ENCODE results near the gene SRRM3. TPM values are rescaled to one million over a fixed set of nuclear protein-coding genes. Genes with fewer than 3 reads are reported as not detected.
"Not testable (repeated sequence)": the region's sequence is repeated elsewhere in the genome, so short reads cannot be mapped to it uniquely, and the experiment has no call there.

SRRM3 gene
- polyA plus RNA-seq, 5 donors, result 0.40 to 0.82 (median 0.60) TPM

DNA sequence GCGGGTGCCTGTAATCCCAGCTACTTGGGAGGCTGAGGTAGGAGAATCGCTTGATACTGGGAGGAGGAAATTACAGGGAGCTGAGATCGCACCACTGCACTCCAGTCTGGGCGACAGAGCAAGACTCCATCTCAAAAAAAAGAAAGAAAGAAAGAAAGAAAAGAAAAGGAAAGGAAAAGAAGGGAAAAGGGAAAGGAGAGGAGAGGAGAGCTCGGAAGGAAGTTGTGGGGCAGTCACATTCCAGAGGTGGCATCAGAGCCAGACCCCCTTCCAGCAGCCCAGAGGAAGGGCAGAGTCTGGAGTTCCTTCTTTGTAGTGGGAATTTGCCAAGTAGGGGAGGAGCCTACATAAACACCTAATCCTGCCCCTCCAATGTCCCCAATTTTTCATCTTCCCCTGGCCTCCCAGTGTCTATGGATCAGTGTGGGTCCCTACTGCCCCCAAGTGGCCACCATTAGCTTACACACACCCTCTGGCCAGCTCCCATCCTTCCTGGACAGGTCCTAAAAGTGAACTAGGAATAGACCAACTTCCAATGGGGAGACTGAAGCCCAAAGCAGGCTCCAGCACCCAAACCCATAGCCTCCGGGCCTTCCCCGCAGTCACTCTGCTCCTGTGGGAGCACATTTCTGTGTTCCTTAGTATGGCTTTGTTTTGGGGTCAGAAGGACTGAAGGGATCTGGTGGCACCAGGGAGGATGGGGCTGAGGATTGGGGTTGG is 61.1 kb downstream of the SRRM3 start:
- DNase-seq, result no peak

DNA sequence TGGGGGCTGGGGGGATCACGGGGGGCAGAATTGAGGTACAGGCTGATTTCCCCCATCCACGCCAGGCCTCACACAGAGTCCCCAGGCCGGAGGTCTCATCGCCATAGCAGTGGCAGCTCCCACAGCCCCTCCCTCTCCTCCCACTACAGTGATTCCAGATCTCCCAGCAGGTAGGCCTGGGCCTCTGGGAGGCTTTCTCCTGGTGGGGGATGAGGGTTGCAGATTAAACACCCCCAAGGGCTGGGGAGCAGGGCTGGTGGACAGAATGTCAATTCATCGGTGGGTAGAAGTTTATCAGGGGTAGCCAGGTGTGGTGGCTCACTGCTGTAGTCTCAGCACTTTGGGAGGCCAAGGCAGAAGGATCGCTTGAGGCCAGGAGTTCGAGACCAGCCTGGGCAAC is 63.6 kb downstream of the SRRM3 start:
- no peak for DNase-seq

DNA sequence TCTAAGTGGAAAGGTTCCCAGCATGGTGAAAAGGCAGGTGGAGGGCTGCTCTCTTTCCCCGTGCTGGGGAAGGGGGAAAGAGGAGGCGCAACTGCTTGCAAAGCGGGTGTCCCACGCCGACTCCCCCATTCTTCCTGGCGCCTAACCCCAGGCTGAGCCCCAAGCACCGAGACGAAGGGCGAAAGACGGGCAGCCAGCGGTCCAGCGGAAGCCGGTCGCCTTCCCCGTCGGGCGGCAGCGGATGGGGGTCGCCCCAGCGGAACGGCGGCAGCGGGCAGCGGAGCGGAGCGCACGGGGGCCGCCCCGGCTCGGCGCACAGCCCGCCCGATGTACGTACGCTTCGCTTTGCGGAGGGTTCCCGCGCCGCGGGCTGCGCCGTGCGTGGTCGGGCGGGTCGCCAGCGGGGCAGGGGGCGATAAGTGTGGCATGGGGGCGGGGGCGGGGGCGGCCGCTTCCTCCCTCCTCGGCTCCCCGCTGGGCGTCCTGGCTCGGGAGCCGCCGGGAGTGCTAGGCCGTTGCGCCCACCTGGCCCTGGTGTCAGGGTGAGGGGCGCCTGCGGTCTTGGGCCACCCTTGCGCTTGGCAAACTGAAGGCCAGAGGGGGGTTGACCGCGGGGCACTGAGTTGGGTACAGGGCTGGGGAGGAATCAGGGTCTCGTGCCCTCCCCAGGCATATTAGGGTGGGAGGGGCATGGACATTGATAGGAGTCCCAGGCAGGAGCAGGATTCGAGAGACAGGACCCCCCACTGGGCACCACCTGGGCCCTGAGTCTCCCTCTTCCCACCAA is 65.6 kb downstream of the SRRM3 start:
- no peak for DNase-seq

DNA sequence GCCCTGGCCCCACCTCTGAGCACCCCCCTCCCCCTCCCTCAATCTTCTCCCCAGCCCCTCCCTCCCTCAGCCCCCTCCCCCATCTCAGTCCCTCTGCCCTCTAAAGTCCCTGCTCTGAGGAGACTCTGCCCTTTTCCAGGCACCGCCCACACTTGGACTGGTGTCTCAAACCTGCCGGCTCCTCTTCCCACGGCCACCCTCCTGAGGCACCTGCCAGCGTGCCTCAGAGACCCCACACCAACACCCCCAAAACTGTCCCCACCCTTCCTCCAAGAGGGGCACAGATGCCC is 66.1 kb downstream of the SRRM3 start:
- DNase-seq, result no peak

DNA sequence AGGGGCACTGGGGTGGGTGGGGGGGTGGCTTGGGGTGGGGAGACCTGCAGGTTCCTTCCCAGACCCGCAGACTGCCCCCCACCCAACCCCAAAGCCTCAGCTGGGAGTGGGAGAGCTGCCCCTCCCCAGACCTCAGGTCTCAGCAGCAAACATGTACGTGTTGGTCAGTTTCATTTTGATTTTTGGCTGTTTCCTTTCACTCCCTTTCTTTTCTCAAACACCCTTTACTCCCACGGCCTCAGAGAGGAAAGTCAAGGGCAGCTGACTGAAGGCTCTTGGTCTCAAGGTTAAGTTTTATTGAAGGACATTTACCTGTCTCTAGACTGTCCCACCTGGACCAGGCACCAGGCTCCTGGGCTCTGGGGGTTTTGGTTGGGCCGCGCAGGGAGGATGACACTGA is 66.7 kb downstream of the SRRM3 start:
- no peak for DNase-seq

DNA sequence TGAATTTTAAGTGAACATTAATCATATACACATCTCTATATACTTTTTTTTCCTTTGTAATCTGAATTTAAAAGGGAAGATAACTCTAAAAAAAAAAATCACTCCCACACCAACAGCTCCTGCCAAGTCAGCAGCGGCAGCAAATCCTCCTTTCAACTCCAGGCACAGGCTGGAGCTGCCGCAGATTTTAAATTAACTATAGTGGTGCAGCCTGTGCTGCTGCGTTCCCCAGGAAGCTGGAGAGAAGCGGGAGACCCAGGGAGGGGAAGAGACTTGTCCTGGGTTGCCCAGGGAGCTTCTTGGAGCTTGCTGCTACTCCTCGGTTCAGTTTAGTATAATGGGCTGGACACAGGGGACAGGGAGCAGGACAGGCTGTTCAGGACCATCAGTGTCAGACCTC is 68.2 kb downstream of the SRRM3 start:
- DNase-seq, result no peak

DNA sequence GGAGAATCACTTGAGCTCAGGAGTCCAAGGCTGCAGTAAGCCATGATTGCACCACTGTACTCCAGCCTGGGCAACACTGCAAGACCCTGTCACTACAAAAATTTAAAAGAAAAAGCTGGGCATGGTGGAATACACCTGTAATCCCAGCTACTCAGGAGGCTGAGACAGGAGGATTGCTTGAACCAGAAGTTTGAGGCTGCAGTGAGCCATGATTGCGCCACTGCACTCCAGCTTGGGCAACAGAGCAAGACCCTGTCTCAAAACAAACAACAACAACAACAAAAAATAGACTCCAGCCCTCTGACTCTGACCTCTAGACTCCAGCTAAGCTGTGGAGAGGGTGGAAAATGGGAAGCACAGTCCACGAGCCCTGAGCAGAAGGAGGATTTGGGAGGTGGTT is 69.7 kb downstream of the SRRM3 start:
- not testable (repeated sequence) for DNase-seq

DNA sequence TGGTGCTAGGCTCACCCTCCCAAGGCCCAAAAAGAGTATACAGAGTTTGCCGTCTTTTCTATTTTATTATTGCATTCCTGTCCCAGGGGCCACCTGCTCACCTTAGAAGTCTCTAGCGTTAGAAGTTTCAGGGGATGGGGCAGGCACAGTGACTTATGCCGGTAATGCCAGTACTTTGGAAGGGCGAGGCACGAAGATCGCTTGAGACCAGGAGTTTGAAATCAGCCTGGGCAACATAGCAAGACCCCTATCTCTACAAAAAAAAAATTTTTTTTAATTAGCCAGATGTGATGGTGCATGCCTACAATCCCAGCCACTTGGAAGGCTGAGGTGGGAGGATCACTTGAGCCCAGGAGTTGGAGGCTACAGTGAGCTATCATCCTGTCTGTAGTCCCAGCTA is 70.4 kb downstream of the SRRM3 start:
- DNase-seq, result no peak

DNA sequence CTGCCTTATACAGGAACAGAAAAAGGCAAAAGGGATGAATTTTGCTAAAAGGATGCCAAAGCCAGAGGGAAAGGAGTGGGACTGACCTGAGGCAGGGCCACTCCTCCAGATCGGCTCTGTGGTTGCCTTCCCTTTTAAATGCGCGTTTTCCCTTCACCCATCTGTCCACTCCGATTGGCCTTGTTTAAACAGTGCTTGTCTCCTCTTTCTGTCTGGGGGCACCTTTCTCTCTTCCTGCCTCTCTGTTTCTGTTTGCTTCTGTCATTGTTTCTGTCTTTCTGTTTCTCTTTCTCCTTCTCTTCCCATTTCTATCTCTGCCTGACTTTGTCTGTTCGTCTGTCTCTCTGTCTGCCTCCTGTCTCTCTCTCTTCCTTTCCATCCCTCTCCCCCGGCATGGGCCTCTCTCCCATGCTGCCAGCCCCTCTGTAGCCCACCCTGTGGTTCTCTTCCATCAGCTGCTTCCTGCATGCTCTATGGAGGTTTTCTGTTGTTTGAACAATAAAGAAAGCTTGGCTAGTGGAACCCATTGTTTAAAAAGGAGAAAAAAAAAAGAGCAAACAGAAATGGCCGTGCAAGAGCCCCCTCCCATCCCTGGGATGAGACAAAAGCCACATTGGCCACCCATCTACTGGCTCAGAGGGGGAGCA is 71.3 kb downstream of the SRRM3 start:
- no peak for DNase-seq

DNA sequence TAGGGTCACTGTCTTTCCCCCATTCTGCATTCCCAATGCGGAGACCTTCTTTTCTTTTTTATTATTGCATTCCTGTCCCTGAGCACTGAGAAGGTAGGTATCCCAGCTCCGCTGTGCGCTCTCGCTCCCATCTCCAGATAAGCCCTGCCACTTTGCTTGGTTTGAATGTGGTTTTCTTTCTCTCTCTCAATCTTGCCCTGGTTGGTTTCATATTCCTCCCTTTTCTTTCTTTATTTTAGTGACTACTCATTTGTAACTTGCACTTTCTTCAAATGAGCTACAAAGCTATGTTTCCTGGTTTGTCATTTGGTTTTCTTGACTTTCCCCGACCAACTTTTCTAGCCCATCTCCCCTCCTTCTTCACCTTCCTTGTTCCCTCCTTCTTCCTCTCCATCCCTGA is 71.8 kb downstream of the SRRM3 start:
- DNase-seq, result no peak

DNA sequence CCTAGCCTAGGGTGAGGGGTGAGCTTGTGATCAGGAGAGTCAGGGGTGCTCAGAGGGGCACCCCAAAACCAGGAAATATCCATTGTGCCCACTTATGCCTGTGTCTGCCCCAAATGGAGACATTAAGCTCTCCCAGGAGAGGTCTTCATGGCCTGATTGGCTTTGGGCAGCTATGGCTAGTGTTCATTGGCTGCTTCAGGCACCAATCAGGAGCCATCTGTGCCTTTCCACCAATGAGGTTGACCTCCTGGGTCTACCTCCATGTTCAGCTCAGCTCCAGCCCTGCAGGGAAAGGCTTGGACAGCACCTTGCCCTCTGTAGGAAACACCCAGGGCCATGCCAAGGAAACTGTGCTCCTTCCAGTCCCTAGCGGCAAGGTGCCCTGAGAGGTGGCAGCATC is 76.8 kb downstream of the SRRM3 start:
- no peak for DNase-seq

DNA sequence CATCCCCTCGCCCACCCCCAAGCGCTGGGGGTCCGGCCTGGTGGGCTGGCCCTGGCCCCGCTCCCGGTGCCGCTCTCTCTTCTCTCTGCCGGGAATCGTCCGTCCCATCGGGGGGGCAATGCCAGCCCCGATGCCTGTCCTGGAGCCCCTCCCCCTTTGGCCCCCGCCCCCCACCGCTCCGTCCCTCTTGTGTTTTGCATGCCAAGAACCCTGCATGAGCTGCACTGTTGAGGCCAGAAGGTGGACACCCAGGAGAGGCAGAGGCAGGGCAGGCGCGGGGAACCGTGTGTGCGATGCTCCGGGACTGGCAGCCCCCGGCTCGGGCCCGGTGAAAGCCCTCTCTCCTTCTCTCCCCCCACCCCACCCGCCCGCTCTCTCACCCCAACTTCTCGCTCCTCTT is 78.7 kb downstream of the SRRM3 start:
- no peak for DNase-seq

DNA sequence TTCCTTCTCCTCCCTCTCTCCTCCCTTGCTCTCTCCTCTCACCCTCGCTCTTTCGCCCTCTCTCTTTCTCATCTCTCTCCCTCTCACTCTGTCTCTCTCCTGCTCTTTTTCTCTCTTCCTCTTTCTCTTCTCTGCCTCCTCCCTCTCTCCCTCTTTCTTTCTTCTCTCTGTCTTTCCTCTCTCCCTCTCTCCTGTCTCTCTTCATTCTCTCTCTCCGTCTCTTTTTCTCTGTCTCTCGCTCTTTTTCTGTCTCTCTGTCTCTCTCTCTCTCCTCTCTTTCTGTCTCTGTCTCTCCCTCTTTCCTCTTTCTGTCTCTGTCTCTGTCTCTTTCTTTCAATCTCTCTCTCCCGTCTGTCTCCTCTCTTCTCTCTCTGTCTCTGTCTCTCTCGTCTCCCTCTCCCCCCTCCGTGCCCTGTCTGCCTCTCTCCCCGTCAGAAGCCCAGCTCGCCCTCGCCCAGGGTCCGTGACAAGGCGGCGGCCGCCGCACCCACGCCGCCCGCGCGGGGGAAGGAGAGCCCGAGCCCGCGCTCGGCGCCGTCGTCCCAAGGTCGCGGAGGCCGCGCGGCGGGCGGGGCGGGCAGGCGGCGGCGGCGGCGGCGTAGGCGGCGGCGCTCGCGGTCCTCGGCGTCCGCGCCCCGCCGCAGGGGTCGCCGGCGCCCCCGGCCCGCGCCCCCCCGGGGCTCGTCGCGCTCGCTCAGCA is 79.5 kb downstream of the SRRM3 start:
- no peak for DNase-seq

DNA sequence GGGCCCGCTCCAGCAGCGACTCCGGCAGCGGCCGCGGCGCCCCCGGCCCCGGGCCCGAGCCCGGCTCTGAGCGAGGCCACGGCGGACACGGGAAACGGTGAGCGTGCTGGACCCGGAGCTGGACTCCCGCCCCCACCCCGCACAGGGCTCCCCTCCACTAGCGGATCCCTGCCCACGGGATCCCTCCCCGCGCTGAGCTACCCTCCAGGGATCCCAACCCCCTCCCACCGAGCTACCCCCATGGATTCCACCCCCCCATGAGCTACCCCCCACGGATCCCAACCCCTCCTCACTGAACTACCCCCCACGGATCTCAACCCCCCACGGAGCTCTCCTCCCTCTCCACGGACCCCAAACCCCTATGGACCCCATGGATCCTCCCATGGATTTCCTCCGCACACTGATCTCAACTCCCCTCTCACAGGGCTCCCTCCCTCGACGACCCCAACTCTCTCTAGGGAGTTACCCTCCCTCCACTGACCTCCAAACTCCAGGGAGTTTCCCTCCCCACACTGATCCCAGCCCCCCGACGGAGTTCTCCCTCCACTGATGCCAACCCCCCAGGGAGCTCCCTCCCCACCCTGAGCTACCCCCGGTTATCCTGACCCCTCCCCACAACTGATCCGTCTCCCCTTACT is 80.1 kb downstream of the SRRM3 start:
- DNase-seq, result no peak

DNA sequence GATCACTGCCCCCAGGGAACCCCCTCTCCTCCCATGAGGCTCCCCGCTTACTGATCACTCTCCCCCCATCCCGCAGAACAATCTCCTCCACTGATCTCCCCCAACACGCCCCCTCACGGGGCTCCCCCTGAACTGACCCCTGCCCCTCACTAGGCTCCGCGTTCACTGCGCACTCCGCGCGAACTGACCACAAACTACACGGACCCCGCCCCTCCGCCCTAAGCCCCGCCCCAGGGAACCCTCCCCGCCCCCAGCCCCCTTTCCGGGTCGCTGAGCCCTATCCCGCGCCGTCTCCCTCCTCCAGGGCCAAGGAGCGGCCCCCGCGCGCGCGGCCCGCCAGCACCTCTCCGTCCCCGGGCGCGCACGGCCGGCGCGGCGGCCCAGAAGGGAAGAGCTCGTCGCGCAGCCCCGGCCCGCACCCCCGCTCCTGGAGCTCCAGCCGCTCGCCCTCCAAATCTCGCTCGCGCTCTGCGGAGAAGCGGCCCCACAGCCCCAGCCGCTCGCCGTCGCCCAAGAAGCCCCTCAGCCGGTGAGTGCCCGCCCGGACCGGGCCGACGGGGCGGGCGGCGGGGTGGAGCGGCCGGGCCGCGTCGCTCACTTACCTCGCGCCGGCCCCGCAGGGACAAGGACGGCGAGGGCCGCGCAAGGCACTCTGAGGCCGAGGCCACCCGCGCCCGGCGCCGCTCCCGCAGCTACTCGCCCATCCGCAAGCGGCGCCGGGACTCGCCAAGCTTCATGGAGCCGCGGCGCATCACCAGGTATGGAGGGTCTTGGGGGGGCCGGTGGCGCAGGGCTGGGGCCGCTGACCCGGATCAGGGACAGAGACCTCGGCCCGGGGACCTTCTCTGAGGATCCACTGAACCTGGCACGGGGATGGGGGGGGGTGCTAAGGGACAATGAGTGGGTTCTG is 80.9 kb downstream of the SRRM3 start:
- DNase-seq, result no peak

DNA sequence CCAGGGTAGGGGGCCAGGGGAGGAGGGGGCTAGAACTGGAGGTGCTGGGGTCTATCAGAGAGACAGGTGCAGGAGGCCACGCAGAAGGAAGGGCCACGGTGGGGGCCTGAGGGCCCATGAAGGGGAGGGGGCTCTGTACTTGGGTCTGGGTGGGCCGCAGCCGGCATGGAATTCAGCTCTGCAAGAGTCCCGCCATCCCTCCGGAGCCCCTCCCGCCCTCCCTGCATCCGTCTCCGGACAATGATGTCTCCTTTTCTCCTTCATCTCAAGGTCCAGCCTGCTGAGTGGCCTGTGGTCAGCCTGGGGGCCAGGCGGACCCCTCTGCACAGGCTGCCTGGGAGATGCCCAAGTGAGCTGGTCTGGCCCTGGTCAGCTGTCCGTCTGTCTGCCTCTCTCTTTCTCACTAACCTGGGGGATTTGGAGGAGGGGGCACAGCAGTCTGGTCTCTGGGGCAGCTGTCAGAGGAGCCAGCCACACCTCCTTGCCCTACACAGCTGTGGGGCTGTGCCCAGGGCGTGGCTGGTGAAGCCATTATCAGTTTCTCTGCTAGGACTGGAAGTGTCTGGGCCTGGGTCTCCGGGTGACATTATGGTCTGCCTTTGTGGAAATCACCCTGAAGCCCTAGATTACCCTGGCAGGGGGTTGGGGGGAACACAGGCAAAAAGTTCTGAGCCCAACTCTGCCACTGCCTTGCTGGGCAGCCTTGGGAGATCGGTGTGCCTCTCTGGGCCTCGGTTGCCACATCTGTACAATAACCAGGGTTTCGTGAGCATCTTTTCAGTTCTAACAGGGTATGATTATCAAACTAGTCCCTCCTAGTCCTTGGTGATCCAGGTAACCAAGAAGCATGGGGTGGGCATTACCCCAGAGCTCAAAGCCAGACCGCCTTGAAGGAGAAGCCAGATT is 81.8 kb downstream of the SRRM3 start:
- no peak for DNase-seq

DNA sequence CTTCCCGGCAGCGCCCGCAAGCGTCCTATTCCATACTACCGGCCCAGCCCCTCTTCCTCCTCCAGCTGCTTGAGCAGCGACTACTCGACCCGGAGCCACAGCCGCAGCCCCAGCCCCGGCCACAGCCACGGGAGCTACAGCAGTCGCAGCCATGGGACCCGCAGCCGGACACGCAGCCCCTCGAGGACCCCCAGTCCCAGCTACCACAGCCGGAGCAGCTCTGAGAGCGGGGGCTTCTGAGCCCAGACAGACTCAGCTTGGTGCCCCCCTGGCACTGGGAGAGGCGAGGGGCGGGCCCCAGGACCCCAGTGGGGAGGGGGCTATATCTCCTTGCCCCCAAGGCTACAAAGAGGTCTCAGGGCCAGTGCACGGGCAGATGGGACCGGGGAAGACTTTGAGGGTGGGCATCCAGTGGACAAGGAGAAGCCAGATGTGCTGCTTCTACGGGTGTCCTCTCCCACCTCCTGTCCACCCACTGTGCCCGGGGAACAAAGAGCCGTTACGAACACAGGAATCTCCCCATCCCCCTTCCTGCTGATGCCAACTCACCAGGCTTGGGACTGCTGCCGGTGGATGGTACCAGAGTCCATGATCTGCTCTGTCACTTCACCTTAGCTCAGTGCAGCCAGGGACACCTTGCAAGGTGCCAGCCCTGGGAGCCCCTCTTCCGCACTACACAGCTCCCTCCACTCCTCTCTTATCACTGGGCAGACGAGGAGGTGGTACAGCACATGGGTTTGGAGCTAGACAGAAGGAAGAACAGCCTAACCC is 84.1 kb downstream of the SRRM3 start:
- DNase-seq, result no peak

DNA sequence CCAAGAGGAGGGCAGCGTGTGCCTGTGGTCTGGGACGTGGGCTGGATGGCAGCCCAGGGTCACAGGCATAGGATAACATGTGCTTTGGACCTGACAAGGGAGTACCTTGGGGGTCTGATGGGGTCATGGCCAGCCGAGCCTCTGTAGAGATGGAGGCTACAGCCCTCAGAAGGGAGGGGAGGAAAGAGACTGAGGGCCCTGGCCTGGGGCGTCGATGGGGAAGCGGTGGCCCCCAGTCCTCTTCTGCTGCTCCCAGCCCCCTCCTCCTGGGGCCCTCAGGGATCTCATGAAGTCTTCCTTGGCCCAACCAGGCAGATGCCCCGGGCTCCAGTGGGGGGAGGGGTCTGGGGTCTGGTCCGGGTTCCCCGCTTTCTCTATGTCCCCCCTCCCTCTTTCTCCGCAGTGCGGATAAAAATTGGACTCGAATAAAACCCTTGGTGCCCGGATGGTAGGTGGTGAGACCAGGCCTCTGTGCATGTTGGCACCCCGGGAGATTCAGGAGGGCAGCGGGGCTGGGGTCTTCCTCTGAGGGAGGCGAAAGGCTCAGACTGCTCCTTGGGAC is 85.2 kb downstream of the SRRM3 start:
- DNase-seq, result no peak

DNA sequence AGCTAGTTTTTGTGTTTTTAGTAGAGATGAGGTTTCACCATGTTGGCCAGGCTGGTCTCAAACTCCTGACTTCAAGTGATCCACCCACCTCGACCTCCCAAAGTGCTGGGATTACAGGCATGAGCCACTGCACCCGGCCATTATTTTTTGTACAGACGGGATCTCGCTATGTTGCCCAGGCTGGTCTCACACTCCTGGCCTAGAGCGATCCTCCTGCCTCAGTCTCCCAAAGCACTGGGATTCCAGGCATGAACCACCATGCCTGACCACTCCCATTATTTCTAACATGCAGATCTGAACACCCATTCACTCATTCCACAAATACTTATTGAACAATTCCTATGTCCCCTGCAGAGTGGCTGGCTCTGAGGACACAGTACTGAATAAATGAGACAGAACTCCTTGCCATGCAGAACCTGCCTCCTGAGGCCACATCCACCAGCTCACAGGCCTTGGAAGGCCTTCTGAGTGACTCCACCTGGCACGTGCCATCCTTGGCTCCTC is 89.2 kb downstream of the SRRM3 start:
- DNase-seq, result not testable (repeated sequence)

All from right lung (tissue), 5 donors.